ENCODE results near the gene AAMP. TPM values are rescaled to one million over a fixed set of nuclear protein-coding genes. Genes with fewer than 3 reads are reported as not detected.

The AAMP gene
- polyA plus RNA-seq, 5 donors = 92.3 to 121 (median 112) TPM

GRCh38 chr2:218296847-218297246 lies 26.9 kb upstream of the AAMP start:
- no peak for DNase-seq

DNA sequence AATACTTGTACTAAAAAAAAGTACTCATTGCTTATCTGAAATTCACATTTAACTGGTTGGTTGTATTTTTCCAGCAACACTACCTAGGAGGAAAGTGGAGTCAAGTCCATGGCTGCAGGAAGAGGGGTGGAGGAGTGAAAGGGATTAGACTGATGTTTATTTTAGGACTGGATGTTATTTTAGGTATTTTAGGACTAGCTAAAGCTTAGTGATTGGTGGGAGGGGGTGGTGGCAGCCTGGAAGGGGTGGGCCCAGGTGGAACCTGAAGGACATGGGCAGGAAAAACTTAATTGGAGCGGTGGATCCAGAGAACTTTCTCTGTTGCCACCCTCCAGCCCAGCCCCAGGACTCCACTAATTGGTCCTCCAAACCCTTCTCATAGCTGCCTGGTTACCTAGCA lies 26.3 kb upstream of the AAMP start:
- DNase-seq = no peak

GRCh38 chr2:218295029-218295428 lies 25.1 kb upstream of the AAMP start:
- peak; percentile 68 to 71 for DNase-seq

DNA sequence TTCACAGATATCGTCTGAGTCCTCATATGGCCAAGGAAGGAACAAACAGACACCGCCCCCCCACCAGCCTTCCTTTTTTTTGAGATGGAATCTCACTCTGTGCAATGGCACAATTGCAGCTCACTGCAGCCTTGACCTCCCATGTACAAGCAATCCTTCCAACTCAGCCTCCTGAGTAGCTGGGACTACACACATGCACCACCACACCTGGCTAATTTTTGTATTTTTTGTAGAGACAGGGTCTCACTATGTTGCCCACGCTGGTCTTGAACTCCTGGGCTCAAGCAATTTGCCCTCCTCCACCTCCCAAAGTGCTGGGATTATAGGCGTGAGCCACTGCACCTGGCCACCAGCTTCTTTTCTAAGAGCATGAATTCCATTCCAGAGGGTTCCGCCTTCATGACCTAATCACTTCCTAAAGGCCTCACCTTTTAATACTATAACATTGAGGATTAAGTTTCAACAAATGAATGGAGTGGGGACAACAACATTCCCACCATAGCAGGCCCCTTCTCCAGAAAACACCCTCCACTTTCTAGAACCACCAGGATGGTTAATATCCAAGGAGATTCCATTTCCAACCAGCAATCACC lies 24.6 kb upstream of the AAMP start:
- DNase-seq = no peak

DNA sequence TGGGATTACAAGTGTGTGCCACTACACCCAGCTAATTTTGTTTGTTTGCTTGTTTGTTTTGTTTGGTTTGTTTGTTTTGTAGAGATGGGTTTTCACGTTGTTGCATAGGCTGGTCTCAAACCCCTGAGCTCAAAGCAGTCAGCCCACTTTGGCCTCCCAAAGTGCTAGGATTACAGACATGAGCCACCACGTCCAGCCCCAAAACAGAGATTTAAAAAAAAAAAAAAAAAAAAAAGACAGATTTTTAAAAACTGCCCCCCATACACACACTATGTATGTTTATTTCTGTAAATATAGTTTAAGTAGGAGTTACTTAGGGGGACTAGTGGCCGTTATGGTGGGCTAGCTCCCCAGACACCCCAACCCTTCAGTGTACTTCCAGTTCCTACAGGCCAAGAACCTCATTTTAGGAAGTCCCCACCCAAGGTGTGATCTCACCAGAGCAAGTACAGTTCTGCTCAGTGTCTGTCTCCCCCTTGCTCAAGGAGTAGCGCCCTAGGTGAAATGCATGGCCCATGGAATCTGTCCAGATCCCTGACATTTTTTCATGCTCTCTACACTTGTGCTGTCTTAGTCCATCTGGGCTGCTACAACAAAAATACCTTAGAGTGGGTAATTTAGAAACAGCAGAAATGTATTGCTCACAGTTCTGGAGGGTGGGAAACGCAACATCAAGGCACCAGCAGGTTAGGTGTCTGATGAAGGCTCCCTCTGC lies 23.9 kb upstream of the AAMP start:
- DNase-seq = no peak

- peak; percentile 75 to 78 for DNase-seq
These were observed 22.4 kb upstream of the AAMP start, which contains the start of gene TMBIM1 for GRCh38 chr2:218292048-218293014. Gene TMBIM1, minus strand, starts transcription at chr2:218292503. Its CDS starts 10,362 bp downstream, at chr2:218282141.

DNA sequence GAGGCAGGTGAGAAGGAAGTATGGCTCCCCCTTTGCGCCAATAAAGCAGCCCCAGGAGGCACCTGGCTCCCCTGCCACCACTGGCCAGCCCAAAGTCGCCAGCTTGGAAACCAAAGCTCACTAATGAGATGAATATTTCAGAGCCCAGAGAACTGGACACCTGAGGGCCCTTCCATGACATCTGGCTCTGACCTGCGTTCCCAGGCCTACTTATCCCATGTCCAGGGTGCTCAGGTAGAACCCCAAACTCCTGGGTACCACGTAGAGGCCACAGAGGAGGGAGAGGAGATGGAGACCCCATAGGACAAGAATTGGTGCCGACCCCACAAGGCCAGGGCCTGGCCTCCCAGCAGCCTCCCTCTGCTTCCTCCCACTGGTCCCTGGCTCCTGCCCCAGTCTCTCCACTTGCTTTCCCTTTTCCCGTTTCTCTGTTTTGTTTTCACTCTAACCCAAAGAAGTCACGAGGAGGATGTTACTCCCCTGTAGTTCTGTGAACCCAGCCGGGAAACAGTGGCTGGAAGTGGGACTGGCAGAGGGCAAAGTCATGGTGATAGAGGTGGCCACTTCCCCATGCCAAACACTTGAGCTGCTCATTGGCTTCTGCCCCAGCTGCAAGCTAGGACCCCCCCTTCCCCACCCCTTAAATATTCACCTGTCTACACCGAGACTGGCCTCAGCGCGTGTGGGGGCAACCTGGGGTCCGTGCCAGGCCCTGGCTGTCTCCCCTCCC lies 21.5 kb upstream of the AAMP start:
- no peak for DNase-seq

GRCh38 chr2:218290316-218291261 lies 20.7 kb upstream of the AAMP start:
- DNase-seq = no peak

DNA sequence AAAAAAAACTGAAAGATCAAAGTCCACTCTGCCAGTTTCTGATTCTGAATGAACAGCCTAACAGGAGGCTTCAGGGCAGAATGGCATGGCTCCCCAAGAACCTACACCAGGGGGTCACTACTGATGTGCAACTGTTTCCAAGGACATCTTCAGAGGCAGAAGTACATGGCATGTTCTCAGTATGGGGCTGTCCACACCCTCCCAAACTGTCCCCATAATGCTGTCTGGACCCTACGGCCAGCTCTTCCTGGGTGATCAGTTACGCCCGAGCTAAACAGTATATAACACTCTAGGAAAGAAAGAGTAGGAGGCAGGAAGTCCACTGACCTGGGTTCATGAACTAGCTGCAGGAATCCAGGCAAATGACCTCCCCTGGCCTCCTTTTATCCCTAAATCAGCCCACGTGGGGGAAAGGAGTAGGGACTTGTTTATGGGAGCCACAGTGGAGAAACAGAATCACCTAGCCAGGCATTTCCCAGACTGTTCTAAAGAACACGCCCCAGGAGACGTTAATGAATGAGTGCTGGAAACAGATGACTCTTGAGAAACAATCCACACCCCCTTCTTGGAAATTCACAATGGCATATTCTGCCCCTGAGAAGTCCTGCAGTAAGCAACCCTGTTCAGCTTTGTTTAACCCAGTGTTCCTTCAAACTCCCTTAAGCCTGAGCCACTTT lies 19.8 kb upstream of the AAMP start:
- DNase-seq = no peak

GRCh38 chr2:218286570-218287459 lies 16.9 kb upstream of the AAMP start:
- peak; percentile 72 to 83 for DNase-seq

- DNase-seq = no peak
These were observed 15.7 kb upstream of the AAMP start for GRCh38 chr2:218285604-218286003.

DNA sequence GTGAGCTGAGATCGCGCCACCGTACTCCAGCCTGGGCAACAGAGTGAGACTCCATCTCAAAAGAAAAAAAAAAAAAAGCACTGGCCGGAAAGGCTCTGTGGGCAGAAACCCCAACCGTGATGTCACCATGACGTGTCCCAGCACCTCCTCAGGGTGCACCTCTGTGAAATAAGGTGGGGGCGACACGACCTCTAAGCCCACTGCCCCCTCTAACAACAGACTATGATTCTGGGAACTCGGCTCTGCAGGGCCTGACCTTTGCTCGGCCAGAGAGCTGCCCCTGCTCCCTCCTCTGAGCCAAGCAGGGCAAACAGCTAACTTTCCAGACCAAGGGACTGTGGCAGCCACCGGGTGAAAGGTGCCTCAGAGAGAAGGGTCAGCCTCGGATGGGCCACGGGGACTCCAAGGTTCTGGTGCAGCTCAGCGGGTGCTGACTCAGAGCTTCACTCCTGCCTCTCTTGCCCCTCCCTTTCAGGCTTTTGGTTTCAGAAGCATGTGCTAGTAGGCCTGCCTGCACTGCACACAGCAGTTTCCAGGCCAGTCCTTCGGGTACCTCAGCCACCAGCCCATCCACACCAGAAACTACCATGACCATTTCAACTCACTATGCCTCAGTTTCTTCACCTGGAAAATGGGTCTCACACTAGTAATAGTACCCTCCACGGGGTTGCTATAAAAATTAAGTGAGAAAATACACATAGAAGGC lies 14.3 kb upstream of the AAMP start:
- no peak for DNase-seq

DNA sequence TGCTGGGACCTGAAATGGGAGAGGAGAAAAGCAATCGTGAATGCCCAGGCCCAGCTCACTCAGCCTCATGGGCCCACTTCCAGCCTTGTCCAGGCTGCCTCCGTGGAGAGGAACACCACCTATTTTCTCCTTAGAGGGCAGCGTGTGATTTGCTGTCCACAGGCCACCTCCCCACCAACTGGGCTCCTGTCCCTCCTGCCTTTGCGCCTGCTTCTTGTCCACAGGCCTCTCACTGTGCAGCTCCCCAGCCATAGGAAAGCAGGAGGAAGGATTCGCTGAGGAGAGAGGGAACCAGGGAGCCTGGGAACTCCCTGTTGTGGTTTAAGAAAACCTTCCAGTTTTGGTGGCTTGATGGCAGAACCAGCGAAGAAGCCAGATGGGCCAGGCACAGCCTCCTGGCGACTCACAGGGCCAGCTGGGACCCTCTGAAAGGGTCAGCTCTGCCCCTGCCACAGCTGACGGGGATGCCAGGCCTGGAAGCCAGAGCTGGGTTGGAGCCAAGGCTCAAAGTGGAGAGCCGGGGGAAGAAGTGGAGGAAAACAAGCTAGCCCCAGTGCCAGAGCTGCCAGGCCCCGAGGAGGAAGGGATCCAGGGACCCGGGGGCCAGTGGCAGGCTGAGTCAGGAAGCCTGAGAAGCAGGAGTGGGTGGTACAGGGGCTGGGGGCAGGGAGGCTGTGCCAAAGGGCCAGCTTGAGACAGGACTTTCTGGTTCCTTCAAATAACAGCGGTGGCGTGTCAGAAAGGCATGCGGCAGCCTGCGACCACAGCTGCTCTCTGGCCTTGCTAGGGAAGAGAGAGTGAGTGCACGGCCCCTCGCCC lies 12.4 kb upstream of the AAMP start:
- peak in 1 of 2 donors; percentile 50 for DNase-seq

GRCh38 chr2:218281449-218281848 lies 11.5 kb upstream of the AAMP start:
- DNase-seq = no peak

- no peak for DNase-seq
These were observed 10.4 kb upstream of the AAMP start for GRCh38 chr2:218280260-218280870.

DNA sequence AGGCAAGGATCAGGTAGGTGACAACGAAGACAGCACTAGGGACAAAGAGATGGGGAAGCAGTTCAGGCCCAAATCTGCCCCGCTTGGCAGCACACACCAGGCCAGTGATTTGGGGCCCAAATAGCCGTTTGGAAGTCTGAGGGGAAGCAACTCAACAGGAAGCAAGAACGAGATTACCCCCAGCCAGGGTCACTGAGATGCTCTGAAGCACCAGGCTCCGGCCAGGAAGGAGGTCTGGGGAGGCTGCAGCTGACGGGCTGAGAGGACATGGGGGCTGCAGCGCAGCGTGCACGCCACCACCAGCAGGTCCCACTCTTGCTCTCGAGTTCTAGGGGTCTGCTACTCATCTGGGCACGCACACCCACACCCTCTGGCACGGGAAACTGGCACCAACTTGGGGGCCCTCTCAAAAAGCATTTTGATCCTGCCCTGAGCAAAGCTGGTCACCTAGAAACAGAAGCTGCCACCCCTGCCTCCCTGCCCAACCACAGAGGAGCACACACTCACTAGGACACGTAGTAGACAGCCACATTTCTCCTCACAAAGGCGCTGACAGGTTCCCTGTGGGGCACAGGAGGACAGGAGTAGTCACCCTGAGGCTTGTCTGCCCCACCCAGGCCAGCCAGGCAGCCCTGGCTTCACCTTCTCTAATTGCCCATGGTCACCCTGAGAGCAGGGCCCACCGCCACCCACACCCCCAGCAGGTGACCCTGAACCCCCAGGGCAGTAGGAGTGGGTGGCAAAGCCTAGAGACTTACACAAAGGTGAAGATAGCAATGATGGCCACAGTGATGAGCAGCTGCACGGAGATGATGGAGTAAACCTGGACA lies 8.8 kb upstream of the AAMP start:
- DNase-seq = no peak
